ENCODE data around the gene SUMF1. TPM values are rescaled to one million over a fixed set of nuclear protein-coding genes. Genes with fewer than 3 reads are reported as not detected.

Gene SUMF1
- total and polyA plus RNA-seq, 5 donors from 2014 or later = 10.5 to 28.0 (median 23.1) TPM

DNA sequence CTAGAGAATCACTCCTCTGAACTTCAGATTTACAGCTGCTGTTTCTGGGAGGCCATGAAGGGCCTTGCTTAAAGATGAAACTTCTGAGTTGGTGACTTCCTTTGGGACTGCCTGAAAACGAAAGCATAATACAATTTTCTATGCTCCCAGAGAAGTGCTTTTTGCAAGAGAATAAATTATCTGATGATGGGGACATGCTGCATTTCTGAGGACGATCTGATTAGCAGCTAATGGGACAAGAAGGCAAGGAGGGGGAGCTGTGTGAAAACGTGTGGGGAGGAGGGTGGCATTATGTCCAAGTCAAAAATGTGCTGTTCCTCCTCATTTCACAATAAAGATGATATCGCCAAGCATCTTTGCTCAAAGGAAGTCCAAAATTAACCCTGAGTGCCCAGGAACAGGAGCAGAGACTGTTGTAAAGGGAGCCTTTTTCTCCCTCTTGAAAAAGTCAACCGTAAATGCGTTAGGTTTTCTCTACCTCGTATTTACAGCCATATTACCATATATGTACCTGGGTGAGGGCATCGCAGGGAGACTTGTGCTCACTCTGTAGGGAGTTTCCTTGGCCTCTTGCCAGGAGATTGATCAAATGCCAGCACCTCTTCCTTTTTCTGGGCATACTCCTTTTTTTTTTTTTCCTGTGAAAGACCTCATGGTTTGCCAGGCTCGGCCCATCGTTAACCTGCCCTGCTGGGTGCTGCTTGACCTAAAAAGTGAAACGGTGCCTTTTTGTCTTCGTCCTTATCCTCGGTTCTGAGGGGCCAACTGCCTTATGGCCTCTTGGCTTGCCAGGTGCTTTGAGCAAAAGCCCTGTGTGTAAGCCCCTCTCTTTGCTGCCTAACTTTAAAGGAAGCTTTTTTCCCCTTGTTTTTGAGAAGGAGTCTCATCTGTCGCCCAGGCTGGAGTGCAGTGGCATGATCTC, 37.5 kb upstream of the SUMF1 start:
- Mint-ChIP-seq H3K27ac (peak overlapping the region; percentile 93 to 99 (median 94)), H3K9me3 (no peaks in the 10 kb centered on the region), H3K4me1 (peaks cover 5 to 59% (median 27%) of the 10 kb centered on the region in 4 donors), H3K4me3 (peak overlapping the region; percentile 0 to 92 (median 50)), H3K36me3 (peaks cover 15% of the 10 kb centered on the region), H3K27me3 (no peaks in the 10 kb centered on the region)
- ATAC-seq (ENCODE audit: low read depth in 2 of 2) (peak; percentile 65 to 70), DNase-seq (peak; percentile 25 to 61 (median 37))
- Histone ChIP-seq H3K4me3 (ENCODE audit: low read depth, low read length) (peak overlapping the region; percentile 89), H3K27ac (ENCODE audit: insufficient read depth, low read length, poor library complexity, severe bottlenecking) (peak overlapping the region; percentile 72), H3K36me3 (ENCODE audit: control insufficient read depth, insufficient read depth, low read length) (peaks cover 7% of the 10 kb centered on the region), H3K9me3 (ENCODE audit: control insufficient read depth in 2 of 2, low read length in 2 of 2) (no peaks in the 10 kb centered on the region), H3K27me3 (ENCODE audit: control insufficient read depth, insufficient read depth, low read length) (no peaks in the 10 kb centered on the region), H3K4me1 (ENCODE audit: control insufficient read depth, insufficient read depth, low read length, poor library complexity, severe bottlenecking) (peaks cover 18% of the 10 kb centered on the region)

DNA sequence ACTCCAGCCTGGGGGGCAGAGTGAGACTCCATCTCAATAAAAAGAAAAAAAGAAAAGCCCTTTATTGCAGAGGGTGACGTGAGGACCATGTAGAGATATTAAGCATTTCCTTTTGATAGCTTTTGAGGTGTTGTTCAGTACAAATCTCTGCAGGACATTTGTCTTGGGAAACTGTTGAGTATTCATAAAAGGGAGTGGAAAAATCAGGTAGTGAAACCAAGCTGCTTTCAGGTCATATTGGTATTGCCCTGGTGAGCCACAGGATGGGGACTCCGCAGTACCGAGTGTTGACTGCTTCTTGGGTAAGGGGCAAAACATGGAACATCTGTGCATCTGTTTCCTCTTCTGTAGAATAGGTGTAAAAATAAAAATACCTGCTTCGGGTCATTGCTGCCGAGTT, 36.0 kb upstream of the SUMF1 start:
- peak overlapping the region in 3 of 4 donors; percentile 8 to 55 (median 8) for H3K4me3 Mint-ChIP-seq
- no peak overlapping the region for H3K4me3 ChIP-seq (ENCODE audit: low read depth, low read length)

DNA sequence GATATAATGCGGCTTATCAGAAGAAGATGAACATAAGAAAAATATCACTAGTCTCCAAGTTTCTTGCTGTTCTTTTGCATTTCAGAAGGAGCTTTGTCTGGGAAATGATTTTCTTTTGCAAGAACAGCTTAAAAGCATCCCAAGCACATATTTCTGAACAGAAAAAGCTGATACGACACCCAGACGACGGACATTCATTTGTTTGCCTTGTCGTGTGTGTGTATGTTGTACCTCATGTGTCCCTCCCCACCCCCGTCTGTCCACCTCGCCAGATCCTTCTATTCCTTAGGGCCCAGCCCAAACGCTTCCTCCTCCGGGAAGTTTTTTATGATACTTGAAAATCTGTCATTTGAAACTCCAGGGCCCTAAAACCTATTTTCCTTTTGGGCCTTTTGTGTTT, 34.9 kb upstream of the SUMF1 start:
- Mint-ChIP-seq H3K27ac (peak overlapping the region in 1 of 3 donors; percentile 86), H3K4me3 (no peak overlapping the region), H3K4me1 (peaks cover 5 to 60% (median 31%) of the 10 kb centered on the region in 4 donors), H3K27me3 (no peaks in the 10 kb centered on the region), H3K9me3 (no peaks in the 10 kb centered on the region), H3K36me3 (peaks cover 22% of the 10 kb centered on the region)
- DNase-seq (no peak), ATAC-seq (ENCODE audit: low read depth in 2 of 2) (no peak)
- Histone ChIP-seq H3K4me3 (ENCODE audit: low read depth, low read length) (no peak overlapping the region), H3K9me3 (ENCODE audit: control insufficient read depth in 2 of 2, low read length in 2 of 2) (no peaks in the 10 kb centered on the region), H3K36me3 (ENCODE audit: control insufficient read depth, insufficient read depth, low read length) (peaks cover 10% of the 10 kb centered on the region), H3K27me3 (ENCODE audit: control insufficient read depth, insufficient read depth, low read length) (no peaks in the 10 kb centered on the region), H3K4me1 (ENCODE audit: control insufficient read depth, insufficient read depth, low read length, poor library complexity, severe bottlenecking) (peaks cover 18% of the 10 kb centered on the region), H3K27ac (ENCODE audit: insufficient read depth, low read length, poor library complexity, severe bottlenecking) (no peak overlapping the region)

More for the DNA sequence above, 36.0 kb upstream of the SUMF1 start:
- peaks cover 7% of the 10 kb centered on the region for H3K36me3 ChIP-seq (ENCODE audit: control insufficient read depth, insufficient read depth, low read length)
- no peak overlapping the region for H3K27ac ChIP-seq (ENCODE audit: insufficient read depth, low read length, poor library complexity, severe bottlenecking)
- H3K9me3 ChIP-seq (ENCODE audit: control insufficient read depth in 2 of 2, low read length in 2 of 2) = no peaks in the 10 kb centered on the region
- Mint-ChIP-seq H3K27ac (peak overlapping the region in 1 of 3 donors; percentile 94), H3K27me3 (no peaks in the 10 kb centered on the region), H3K9me3 (no peaks in the 10 kb centered on the region), H3K4me1 (peaks cover 5 to 62% (median 27%) of the 10 kb centered on the region in 4 donors), H3K36me3 (peaks cover 12% of the 10 kb centered on the region)
- peaks cover 18% of the 10 kb centered on the region for H3K4me1 ChIP-seq (ENCODE audit: control insufficient read depth, insufficient read depth, low read length, poor library complexity, severe bottlenecking)
- H3K27me3 ChIP-seq (ENCODE audit: control insufficient read depth, insufficient read depth, low read length) = no peaks in the 10 kb centered on the region
- DNase-seq = no peak
- ATAC-seq (ENCODE audit: low read depth in 2 of 2) = no peak

GRCh38 chr3:4501437-4501836, 34.4 kb upstream of the SUMF1 start:
- DNase-seq (no peak), ATAC-seq (ENCODE audit: low read depth in 2 of 2) (no peak)
- no peak overlapping the region for H3K4me3 ChIP-seq (ENCODE audit: low read depth, low read length)
- peaks cover 20% of the 10 kb centered on the region for H3K4me1 ChIP-seq (ENCODE audit: control insufficient read depth, insufficient read depth, low read length, poor library complexity, severe bottlenecking)
- H3K4me3 Mint-ChIP-seq = no peak overlapping the region
- no peaks in the 10 kb centered on the region for H3K9me3 ChIP-seq (ENCODE audit: control insufficient read depth in 2 of 2, low read length in 2 of 2)
- H3K36me3 ChIP-seq (ENCODE audit: control insufficient read depth, insufficient read depth, low read length) = peaks cover 10% of the 10 kb centered on the region
- H3K4me1 Mint-ChIP-seq = peaks cover 6 to 63% (median 33%) of the 10 kb centered on the region in 4 donors
- H3K9me3 Mint-ChIP-seq = no peaks in the 10 kb centered on the region
- H3K36me3 Mint-ChIP-seq = peaks cover 27% of the 10 kb centered on the region
- H3K27ac Mint-ChIP-seq = no peak overlapping the region
- H3K27me3 Mint-ChIP-seq = no peaks in the 10 kb centered on the region
- no peaks in the 10 kb centered on the region for H3K27me3 ChIP-seq (ENCODE audit: control insufficient read depth, insufficient read depth, low read length)
- no peak overlapping the region for H3K27ac ChIP-seq (ENCODE audit: insufficient read depth, low read length, poor library complexity, severe bottlenecking)

DNA sequence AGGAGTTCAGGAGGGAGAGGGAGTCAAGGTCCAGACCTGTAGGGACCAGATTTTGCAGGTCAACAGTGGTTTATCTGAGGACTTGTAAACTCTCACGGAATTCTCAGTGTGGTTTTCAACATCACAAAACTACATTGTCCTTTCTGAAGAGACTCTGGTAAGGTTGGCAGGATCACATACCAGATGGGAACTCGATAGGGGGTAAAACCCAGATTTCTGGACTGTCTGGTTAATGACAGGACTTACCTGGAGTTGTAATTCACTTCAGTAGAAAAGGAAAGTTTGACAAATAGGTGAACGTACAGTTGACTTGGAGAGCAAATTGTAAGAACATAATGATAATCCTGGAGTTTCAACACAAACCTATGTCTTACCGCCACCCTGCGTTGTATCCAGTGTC, 31.4 kb upstream of the SUMF1 start:
- peak overlapping the region in 2 of 3 donors; percentile 26 to 89 for H3K27ac Mint-ChIP-seq
- ATAC-seq (ENCODE audit: low read depth in 2 of 2) = no peak

DNA sequence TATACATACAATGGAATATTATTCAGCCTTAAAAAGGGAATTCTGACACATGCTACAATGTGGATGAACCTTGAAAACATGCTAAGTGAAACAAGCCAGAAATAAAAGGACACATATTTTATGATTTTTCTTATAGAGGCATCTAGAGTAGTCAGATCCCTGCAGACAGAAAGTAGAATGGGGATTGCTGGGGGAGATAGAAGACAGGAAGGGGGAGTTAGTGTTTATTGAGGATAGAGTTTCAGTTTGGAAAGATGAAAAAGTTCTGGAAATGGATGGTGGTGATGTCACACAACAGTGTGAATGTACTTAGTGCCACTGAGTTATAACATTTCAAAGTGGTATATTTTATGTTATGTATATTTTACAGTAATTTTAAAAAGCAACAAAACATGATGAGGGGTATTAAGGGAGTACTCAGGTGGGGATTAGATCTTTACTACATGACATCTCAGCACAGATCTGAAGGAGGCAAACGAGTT, 30.8 kb upstream of the SUMF1 start:
- Mint-ChIP-seq H3K4me3 (peak overlapping the region in 1 of 4 donors; percentile 66), H3K4me1 (peaks cover 22 to 54% (median 36%) of the 10 kb centered on the region in 4 donors), H3K27me3 (peaks cover 2% of the 10 kb centered on the region), H3K27ac (peak overlapping the region; percentile 24 to 89 (median 26)), H3K36me3 (peaks cover 30% of the 10 kb centered on the region), H3K9me3 (no peaks in the 10 kb centered on the region)
- no peak overlapping the region for H3K4me3 ChIP-seq (ENCODE audit: low read depth, low read length)
- no peak overlapping the region for H3K27ac ChIP-seq (ENCODE audit: insufficient read depth, low read length, poor library complexity, severe bottlenecking)
- ATAC-seq (ENCODE audit: low read depth in 2 of 2) (no peak), DNase-seq (no peak)
- no peaks in the 10 kb centered on the region for H3K27me3 ChIP-seq (ENCODE audit: control insufficient read depth, insufficient read depth, low read length)
- H3K9me3 ChIP-seq (ENCODE audit: control insufficient read depth in 2 of 2, low read length in 2 of 2) = no peaks in the 10 kb centered on the region
- H3K36me3 ChIP-seq (ENCODE audit: control insufficient read depth, insufficient read depth, low read length) = peaks cover 10% of the 10 kb centered on the region
- peaks cover 33% of the 10 kb centered on the region for H3K4me1 ChIP-seq (ENCODE audit: control insufficient read depth, insufficient read depth, low read length, poor library complexity, severe bottlenecking)

More for the DNA sequence above, 31.4 kb upstream of the SUMF1 start:
- Mint-ChIP-seq H3K9me3 (no peaks in the 10 kb centered on the region), H3K36me3 (peaks cover 30% of the 10 kb centered on the region), H3K4me3 (peak overlapping the region in 1 of 4 donors; percentile 66), H3K4me1 (peaks cover 22 to 59% (median 37%) of the 10 kb centered on the region in 4 donors), H3K27me3 (no peaks in the 10 kb centered on the region)
- no peak overlapping the region for H3K27ac ChIP-seq (ENCODE audit: insufficient read depth, low read length, poor library complexity, severe bottlenecking)
- DNase-seq = no peak
- no peak overlapping the region for H3K4me3 ChIP-seq (ENCODE audit: low read depth, low read length)
- H3K27me3 ChIP-seq (ENCODE audit: control insufficient read depth, insufficient read depth, low read length) = no peaks in the 10 kb centered on the region
- H3K36me3 ChIP-seq (ENCODE audit: control insufficient read depth, insufficient read depth, low read length) = peaks cover 10% of the 10 kb centered on the region
- H3K4me1 ChIP-seq (ENCODE audit: control insufficient read depth, insufficient read depth, low read length, poor library complexity, severe bottlenecking) = peaks cover 31% of the 10 kb centered on the region
- H3K9me3 ChIP-seq (ENCODE audit: control insufficient read depth in 2 of 2, low read length in 2 of 2) = no peaks in the 10 kb centered on the region

GRCh38 chr3:4497005-4497692, 30.1 kb upstream of the SUMF1 start:
- peaks cover 30% of the 10 kb centered on the region for H3K36me3 Mint-ChIP-seq
- H3K4me1 Mint-ChIP-seq = peaks cover 22 to 59% (median 41%) of the 10 kb centered on the region in 4 donors
- peaks cover 10% of the 10 kb centered on the region for H3K36me3 ChIP-seq (ENCODE audit: control insufficient read depth, insufficient read depth, low read length)
- H3K4me1 ChIP-seq (ENCODE audit: control insufficient read depth, insufficient read depth, low read length, poor library complexity, severe bottlenecking) = peaks cover 41% of the 10 kb centered on the region
- no peaks in the 10 kb centered on the region for H3K9me3 Mint-ChIP-seq
- H3K4me3 Mint-ChIP-seq = peak overlapping the region; percentile 23 to 98 (median 64)
- no peaks in the 10 kb centered on the region for H3K9me3 ChIP-seq (ENCODE audit: control insufficient read depth in 2 of 2, low read length in 2 of 2)
- DNase-seq (no peak), ATAC-seq (ENCODE audit: low read depth in 2 of 2) (no peak)
- peaks cover 4% of the 10 kb centered on the region for H3K27me3 Mint-ChIP-seq
- H3K27ac ChIP-seq (ENCODE audit: insufficient read depth, low read length, poor library complexity, severe bottlenecking) = no peak overlapping the region
- H3K4me3 ChIP-seq (ENCODE audit: low read depth, low read length) = no peak overlapping the region
- no peaks in the 10 kb centered on the region for H3K27me3 ChIP-seq (ENCODE audit: control insufficient read depth, insufficient read depth, low read length)
- H3K27ac Mint-ChIP-seq = peak overlapping the region in 1 of 3 donors; percentile 4

Measured in CD4-positive, CD25-positive, alpha-beta regulatory T cell (primary cell).